HG02852 (cell line): ENCODE data around the gene CYB561D1.
A peak's percentile ranks its signal among the peaks of the same experiment; 100 is the strongest.

Experiments
- ATAC-seq: cut with Tn5 transposase; IDR thresholded peaks from one replicate; pipeline ENCODE4 v1.9.1; 2021; ENCODE audit warnings: mild to moderate bottlenecking, moderate library complexity; ENCODE audit not compliant: unreplicated experiment

CYB561D1 gene

GRCh38 chr1:109499661-109500536, 6.0 kb downstream of the CYB561D1 start:
- no peak for ATAC-seq

- ATAC-seq = no peak
These were observed 7.1 kb downstream of the CYB561D1 start for GRCh38 chr1:109500941-109501381.

- ATAC-seq = no peak
These were observed 7.9 kb downstream of the CYB561D1 start for GRCh38 chr1:109501644-109502363.

GRCh38 chr1:109502364-109502851, 8.5 kb downstream of the CYB561D1 start:
- no peak for ATAC-seq

GRCh38 chr1:109503935-109504334, 10.0 kb downstream of the CYB561D1 start:
- ATAC-seq = no peak

GRCh38 chr1:109504974-109505373, 11.1 kb downstream of the CYB561D1 start:
- ATAC-seq = no peak

GRCh38 chr1:109508001-109508872, 14.3 kb downstream of the CYB561D1 start:
- no peak for ATAC-seq

- ATAC-seq = no peak
These were observed 14.9 kb downstream of the CYB561D1 start for GRCh38 chr1:109508873-109509175.

- peak; percentile 66 for ATAC-seq
These were observed 15.6 kb downstream of the CYB561D1 start, which contains the start of gene AMIGO1 for GRCh38 chr1:109509176-109510134. AMIGO1 (minus strand) TSS chr1:109509727; CDS start chr1:109508912, 815 bp downstream.

- ATAC-seq = no peak
These were observed 19.3 kb downstream of the CYB561D1 start for GRCh38 chr1:109513110-109513710.

GRCh38 chr1:109514846-109515245, 21.0 kb downstream of the CYB561D1 start:
- no peak for ATAC-seq

- ATAC-seq = no peak
These were observed 23.0 kb downstream of the CYB561D1 start for GRCh38 chr1:109516872-109517271.

GRCh38 chr1:109517337-109517736, 23.4 kb downstream of the CYB561D1 start:
- ATAC-seq = no peak

- no peak for ATAC-seq
These were observed 27.4 kb downstream of the CYB561D1 start for GRCh38 chr1:109521002-109521951.

GRCh38 chr1:109522026-109522425, 28.1 kb downstream of the CYB561D1 start:
- ATAC-seq = no peak

- ATAC-seq = no peak
These were observed 29.8 kb downstream of the CYB561D1 start for GRCh38 chr1:109523706-109524105.

- no peak for ATAC-seq
These were observed 33.4 kb downstream of the CYB561D1 start for GRCh38 chr1:109527098-109527811.
